K562 (cell line): ENCODE data around the gene SPATA3. TPM values are rescaled to one million over a fixed set of nuclear protein-coding genes. Genes with fewer than 3 reads are reported as not detected.

ENCODE experiments used
- ATAC-seq: fragments of 200-7000 bp; cut with Tn5 transposase; 3 replicates; pipeline ENCODE4 v1.9.1; 2020; ENCODE audit warnings: moderate library complexity
- BruUV-seq: library from RNA; stranded (reverse); fragments of 400-500 nt; replicated peaks from 2 replicates; lab custom pipeline; 2021; lab: Mats Ljungman, UMichigan
- CTCF ChIA-PET: fragments of 300-600 bp; formaldehyde crosslinking; extraction: SDS; loops from one replicate; lab custom pipeline; 2021; ENCODE audit warnings: low intra/inter-chr PET ratio; lab: Yijun Ruan, JAX
- POLR2A ChIA-PET: fragments of 300-600, 350-650 bp; sonication (Branson Sonifier 250); formaldehyde crosslinking; extraction: SDS; loops from one replicate; lab custom pipeline; 2021; ENCODE audit warnings: antibody characterized with exemption, inconsistent platforms; lab: Yijun Ruan, JAX
- DNase-seq, 4 experiments: peaks; one replicate each; pipeline versions ENCODE4 v3.0.0 to v3.0.0-alpha.2; 2011 to 2018; ENCODE audit warnings: low spot score in 3 of 4, mixed read lengths in 3 of 4; ENCODE audit errors: extremely low read depth in 1 of 4
- FAIRE-seq: peaks from 2 replicates; lab custom pipeline; 2011; peaks lifted over from hg19 to GRCh38; lab: Jason Lieb, UNC
- H2AFZ ChIP-seq: 2 replicates; pipeline ENCODE4 v1.6.0; 2011; ENCODE audit warnings: low read depth, low read length, control low read depth, inconsistent platforms
- H3K27ac ChIP-seq: fragments of 200-600 bp; 3 replicates; pipeline ENCODE4 v1.8.0; 2011; ENCODE audit warnings: low read depth, mild to moderate bottlenecking, control low read depth, inconsistent platforms, low read length, moderate library complexity, mixed read lengths; ENCODE audit errors: extremely low read depth
- H3K27me3 ChIP-seq, 2 experiments: fragments of 300-600 bp in 1 of 2; 2 replicates in 1 of 2; 3 replicates in 1 of 2; pipeline versions ENCODE4 v1.6.0 to v1.8.0; 2011; ENCODE audit warnings: inconsistent platforms in 2 of 2, low read length in 2 of 2, mild to moderate bottlenecking in 1 of 2, mixed read lengths in 1 of 2, moderate library complexity in 1 of 2; ENCODE audit not compliant: control insufficient read depth in 2 of 2, insufficient read depth in 2 of 2
- H3K36me3 ChIP-seq: fragments of 300-600 bp; 3 replicates; pipeline ENCODE4 v1.8.0; 2011; ENCODE audit warnings: mild to moderate bottlenecking, low read length, inconsistent platforms; ENCODE audit not compliant: control insufficient read depth, insufficient read depth
- H3K4me1 ChIP-seq, 2 experiments: fragments of 200-600 bp in 1 of 2; replicated peaks in 1 of 2; 2 replicates in 1 of 2; 3 replicates in 1 of 2; pipeline versions ENCODE4 v1.5.1 to v1.8.0; 2011; ENCODE audit warnings: inconsistent platforms in 2 of 2, low read length in 2 of 2, mild to moderate bottlenecking in 1 of 2, mixed read lengths in 1 of 2, moderate library complexity in 1 of 2; ENCODE audit not compliant: control insufficient read depth in 2 of 2, insufficient read depth in 2 of 2
- H3K4me2 ChIP-seq: 2 replicates; pipeline ENCODE4 v1.6.1; 2011; ENCODE audit warnings: low read length, control low read depth, inconsistent platforms, mixed read lengths; ENCODE audit not compliant: insufficient read depth
- H3K4me3 ChIP-seq: fragments of 200-600 bp; sonication (generic), shearing (Covaris generic); 2 replicates; pipeline ENCODE4 v1.5.1; 2016; ENCODE audit warnings: control low read depth, inconsistent platforms
- H3K79me2 ChIP-seq: fragments of 200-600 bp; 3 replicates; pipeline ENCODE4 v1.8.0; 2011; ENCODE audit warnings: low read length, inconsistent platforms; ENCODE audit not compliant: control insufficient read depth, insufficient read depth
- H3K9ac ChIP-seq, 2 experiments: 2 replicates each; pipeline versions ENCODE4 v1.6.0 to v1.6.1; 2011; ENCODE audit warnings: low read depth in 2 of 2, low read length in 2 of 2, control low read depth in 1 of 2, inconsistent platforms in 1 of 2, mild to moderate bottlenecking in 1 of 2, mixed read lengths in 1 of 2; ENCODE audit not compliant: insufficient read depth in 1 of 2
- H3K9me1 ChIP-seq: one replicate; pipeline ENCODE4 v1.6.0; 2011; ENCODE audit warnings: inconsistent platforms, mild to moderate bottlenecking, low read length, moderate library complexity; ENCODE audit not compliant: control insufficient read depth, insufficient read depth
- H3K9me3 ChIP-seq: replicated peaks from 2 replicates; pipeline ENCODE4 v1.5.1; 2011; ENCODE audit warnings: low read depth, low read length, inconsistent platforms; ENCODE audit not compliant: control insufficient read depth, insufficient read depth
- H4K20me1 ChIP-seq: replicated peaks from 2 replicates; pipeline ENCODE4 v1.6.1; 2011; ENCODE audit warnings: low read length, inconsistent platforms, mixed read lengths; ENCODE audit not compliant: control insufficient read depth, insufficient read depth
- ARID2 ChIP-seq: fragments of 450-650 bp; IDR thresholded peaks from 2 replicates; pipeline ENCODE4 v1.6.1; 2017; ENCODE audit warnings: antibody characterized with exemption, mild to moderate bottlenecking
- ATF7 ChIP-seq: fragments of 450-650 bp; IDR thresholded peaks from 2 replicates; pipeline ENCODE4 v1.7.1; 2014; ENCODE audit warnings: mild to moderate bottlenecking, moderate library complexity
- BRF1 ChIP-seq: IDR thresholded peaks from 3 replicates; pipeline ENCODE4 v1.6.1; 2011; ENCODE audit warnings: borderline replicate concordance, mild to moderate bottlenecking; ENCODE audit not compliant: insufficient read length; ENCODE audit errors: extremely low read depth
- CREB1 ChIP-seq, 2 experiments: sonication (generic) in 1 of 2; formaldehyde crosslinking in 1 of 2; IDR thresholded peaks; 2 replicates each; pipeline versions ENCODE4 v1.6.1 to v1.8.0; 2012 to 2022; ENCODE audit warnings: inconsistent platforms in 1 of 2, mild to moderate bottlenecking in 1 of 2, missing genetic modification reagents in 1 of 2, moderate library complexity in 1 of 2
- ELF2 ChIP-seq: fragments of 250-450 bp; sonication (Bioruptor Pico); IDR thresholded peaks from 2 replicates; pipeline ENCODE4 v1.5.0; 2021; ENCODE audit warnings: mild to moderate bottlenecking
- KHSRP ChIP-seq: fragments of 450-650 bp; IDR thresholded peaks from 2 replicates; pipeline ENCODE4 v1.6.1; 2017
- NFXL1 ChIP-seq: fragments of 450-650 bp; formaldehyde crosslinking; IDR thresholded peaks from 2 replicates; pipeline ENCODE4 v1.4.0; 2021; ENCODE audit warnings: mild to moderate bottlenecking
- NFYB ChIP-seq: IDR thresholded peaks from 2 replicates; pipeline ENCODE4 v1.6.1; 2011; ENCODE audit warnings: mild to moderate bottlenecking, moderate library complexity; ENCODE audit not compliant: insufficient read length; ENCODE audit errors: extremely low read depth
- PTRF ChIP-seq: fragments of 450-650 bp; IDR thresholded peaks from 2 replicates; pipeline ENCODE4 v1.6.1; 2016; ENCODE audit warnings: mild to moderate bottlenecking, missing genetic modification characterization, missing compliant biosample characterization
- ZFP30 ChIP-seq: fragments of 250-450 bp; sonication (Bioruptor Pico); IDR thresholded peaks from 2 replicates; pipeline ENCODE4 v1.8.0; 2022; ENCODE audit warnings: moderate library complexity, mild to moderate bottlenecking, inconsistent platforms, borderline replicate concordance
- ZNF76 ChIP-seq: fragments of 250-450 bp; sonication (Bioruptor Pico); IDR thresholded peaks from 2 replicates; pipeline ENCODE4 v1.4.0; 2020; ENCODE audit warnings: mild to moderate bottlenecking, moderate library complexity, borderline replicate concordance
- WGBS: fragments of 100-300 bp; shearing (Covaris generic); methylation state at CpG from one replicate; pipeline ENCODE4 v1.1.6; 2016; ENCODE audit warnings: low coverage, mixed read lengths; ENCODE audit not compliant: insufficient coverage; ENCODE audit errors: missing lambda C conversion rate; 5-methylcytosine and 5-hydroxymethylcytosine counted together
- in situ Hi-C: fragments of 300-500 bp; cut with MboI; formaldehyde crosslinking; loops from 4 replicates; pipeline ENCODE4 v1.15.0; 2018; ENCODE audit warnings: inconsistent platforms, mixed read lengths
- intact Hi-C: fragments of 100-400 bp; cut with micrococcal nuclease; formaldehyde crosslinking; loops from 2 replicates; pipeline ENCODE4 v1.14.2; 2022
- polyA plus RNA-seq, 8 experiments: library from polyadenylated mRNA; depleted of rRNA in 4 of 8; stranded (reverse) in 5 of 8; unstranded in 3 of 8; fragments of >200 nt; fragmentation: Nextera tagmentation in 2 of 8; fragmentation: Illumina TruSeq in 1 of 8; extraction: Ambion mirVana in 2 of 8; extraction: Trizol in 1 of 8; gene quantifications; 2 replicates each; pipeline versions ENCODE4 v1.2.1 to v1.2.3, GENCODE V29; 2011 to 2014; ENCODE audit warnings: inconsistent platforms in 1 of 8, missing spikeins in 1 of 8
- total RNA-seq, 7 experiments: library from RNA; depleted of rRNA in 6 of 7; stranded (reverse); fragments of >200 nt in 6 of 7; fragmentation: Illumina TruSeq in 2 of 7; extraction: Trizol in 2 of 7; gene quantifications; 2 replicates each; pipeline versions ENCODE4 v1.2.1 to v1.2.3, GENCODE V29; 2011 to 2021; ENCODE audit warnings: low replicate concordance in 1 of 7
- TF ChIP-seq, protein P1 (sequence below), 2 experiments: IDR thresholded peaks; 2 replicates each; pipeline ENCODE4 v1.6.1; 2012; ENCODE audit warnings: improper control_type of control experiment in 2 of 2, low read depth in 2 of 2, low read length in 2 of 2, borderline replicate concordance in 1 of 2
- TF ChIP-seq, protein P2 (sequence below), 2 experiments: fragments of 450-650 bp; IDR thresholded peaks; 2 replicates each; pipeline ENCODE4 v1.6.1; 2018; ENCODE audit warnings: mild to moderate bottlenecking in 2 of 2, low read depth in 1 of 2; ENCODE audit not compliant: partially characterized antibody in 2 of 2
- TF ChIP-seq, protein P3 (sequence below): sonication (generic); formaldehyde crosslinking; IDR thresholded peaks from 2 replicates; pipeline ENCODE4 v1.8.1; 2023; ENCODE audit warnings: mild to moderate bottlenecking, missing genetic modification reagents

SPATA3 gene
- total and polyA plus RNA-seq, 9 of the 15 experiments (the other 6 are each of a cell fraction or from before 2014, with no cell fraction given): not detected

DNA sequence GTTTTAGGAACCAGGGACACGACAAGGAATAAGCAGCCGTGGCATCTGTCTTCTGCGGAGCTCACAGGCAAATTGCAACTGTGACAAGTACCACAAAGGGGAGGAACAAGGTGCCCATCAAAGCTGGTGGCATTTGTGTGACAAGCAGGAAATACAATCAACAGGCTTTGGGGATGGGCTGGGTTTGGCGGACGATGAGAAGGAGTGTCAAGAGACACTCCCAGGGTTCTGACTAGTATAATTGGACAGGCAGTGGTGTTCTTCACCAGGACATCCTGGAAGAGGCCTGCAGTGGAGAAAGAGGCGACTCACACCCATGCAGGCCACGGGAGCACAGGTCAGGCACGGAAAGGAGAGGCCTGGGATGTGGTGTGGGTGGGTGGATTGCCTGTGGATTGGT is 14.2 kb upstream of the SPATA3 start:
- Histone ChIP-seq H3K9ac (no peak overlapping the region), H3K27ac (no peak overlapping the region), H2AFZ (no peak overlapping the region), H4K20me1 (no peaks in the 10 kb centered on the region), H3K4me1 (peaks cover under 1 to 1% of the 10 kb centered on the region in 2 experiments; a peak in 1 of 5 replicates), H3K27me3 (0 out of 5 replicates have a peak, but pooled peaks cover 0 to under 1% of the 10 kb centered on the region in 2 experiments), H3K4me3 (no peak overlapping the region), H3K9me1 (no peaks in the 10 kb centered on the region), H3K79me2 (no peaks in the 10 kb centered on the region), H3K36me3 (no peaks in the 10 kb centered on the region), H3K9me3 (no peaks in the 10 kb centered on the region), H3K4me2 (no peak overlapping the region)
- TF ChIP-seq ATF7: no peak
- no peak for TF ChIP-seq NFXL1 (CRISPR knock-in tag)
- TF ChIP-seq, protein P1, sequence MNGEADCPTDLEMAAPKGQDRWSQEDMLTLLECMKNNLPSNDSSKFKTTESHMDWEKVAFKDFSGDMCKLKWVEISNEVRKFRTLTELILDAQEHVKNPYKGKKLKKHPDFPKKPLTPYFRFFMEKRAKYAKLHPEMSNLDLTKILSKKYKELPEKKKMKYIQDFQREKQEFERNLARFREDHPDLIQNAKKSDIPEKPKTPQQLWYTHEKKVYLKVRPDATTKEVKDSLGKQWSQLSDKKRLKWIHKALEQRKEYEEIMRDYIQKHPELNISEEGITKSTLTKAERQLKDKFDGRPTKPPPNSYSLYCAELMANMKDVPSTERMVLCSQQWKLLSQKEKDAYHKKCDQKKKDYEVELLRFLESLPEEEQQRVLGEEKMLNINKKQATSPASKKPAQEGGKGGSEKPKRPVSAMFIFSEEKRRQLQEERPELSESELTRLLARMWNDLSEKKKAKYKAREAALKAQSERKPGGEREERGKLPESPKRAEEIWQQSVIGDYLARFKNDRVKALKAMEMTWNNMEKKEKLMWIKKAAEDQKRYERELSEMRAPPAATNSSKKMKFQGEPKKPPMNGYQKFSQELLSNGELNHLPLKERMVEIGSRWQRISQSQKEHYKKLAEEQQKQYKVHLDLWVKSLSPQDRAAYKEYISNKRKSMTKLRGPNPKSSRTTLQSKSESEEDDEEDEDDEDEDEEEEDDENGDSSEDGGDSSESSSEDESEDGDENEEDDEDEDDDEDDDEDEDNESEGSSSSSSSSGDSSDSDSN (IDR thresholded peaks at IDR 0.05; ENCODE audit: borderline replicate concordance in 1 of 2, low read depth in 2 of 2, low read length in 2 of 2): no peak
- TF ChIP-seq, protein P2, sequence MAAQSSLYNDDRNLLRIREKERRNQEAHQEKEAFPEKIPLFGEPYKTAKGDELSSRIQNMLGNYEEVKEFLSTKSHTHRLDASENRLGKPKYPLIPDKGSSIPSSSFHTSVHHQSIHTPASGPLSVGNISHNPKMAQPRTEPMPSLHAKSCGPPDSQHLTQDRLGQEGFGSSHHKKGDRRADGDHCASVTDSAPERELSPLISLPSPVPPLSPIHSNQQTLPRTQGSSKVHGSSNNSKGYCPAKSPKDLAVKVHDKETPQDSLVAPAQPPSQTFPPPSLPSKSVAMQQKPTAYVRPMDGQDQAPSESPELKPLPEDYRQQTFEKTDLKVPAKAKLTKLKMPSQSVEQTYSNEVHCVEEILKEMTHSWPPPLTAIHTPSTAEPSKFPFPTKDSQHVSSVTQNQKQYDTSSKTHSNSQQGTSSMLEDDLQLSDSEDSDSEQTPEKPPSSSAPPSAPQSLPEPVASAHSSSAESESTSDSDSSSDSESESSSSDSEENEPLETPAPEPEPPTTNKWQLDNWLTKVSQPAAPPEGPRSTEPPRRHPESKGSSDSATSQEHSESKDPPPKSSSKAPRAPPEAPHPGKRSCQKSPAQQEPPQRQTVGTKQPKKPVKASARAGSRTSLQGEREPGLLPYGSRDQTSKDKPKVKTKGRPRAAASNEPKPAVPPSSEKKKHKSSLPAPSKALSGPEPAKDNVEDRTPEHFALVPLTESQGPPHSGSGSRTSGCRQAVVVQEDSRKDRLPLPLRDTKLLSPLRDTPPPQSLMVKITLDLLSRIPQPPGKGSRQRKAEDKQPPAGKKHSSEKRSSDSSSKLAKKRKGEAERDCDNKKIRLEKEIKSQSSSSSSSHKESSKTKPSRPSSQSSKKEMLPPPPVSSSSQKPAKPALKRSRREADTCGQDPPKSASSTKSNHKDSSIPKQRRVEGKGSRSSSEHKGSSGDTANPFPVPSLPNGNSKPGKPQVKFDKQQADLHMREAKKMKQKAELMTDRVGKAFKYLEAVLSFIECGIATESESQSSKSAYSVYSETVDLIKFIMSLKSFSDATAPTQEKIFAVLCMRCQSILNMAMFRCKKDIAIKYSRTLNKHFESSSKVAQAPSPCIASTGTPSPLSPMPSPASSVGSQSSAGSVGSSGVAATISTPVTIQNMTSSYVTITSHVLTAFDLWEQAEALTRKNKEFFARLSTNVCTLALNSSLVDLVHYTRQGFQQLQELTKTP (IDR thresholded peaks at IDR 0.05; ENCODE audit: low read depth in 1 of 2, partially characterized antibody in 2 of 2): no peak
- TF ChIP-seq CREB1 (IDR thresholded peaks at IDR 0.05): no peak
- no peak for TF ChIP-seq CREB1 (CRISPR knock-in tag; IDR thresholded peaks at IDR 0.05)
- no peak for TF ChIP-seq ELF2
- no peak for TF ChIP-seq BRF1
- TF ChIP-seq ZFP30 (CRISPR knock-in tag): no peak
- TF ChIP-seq PTRF (tag): no peak
- TF ChIP-seq KHSRP: no peak
- TF ChIP-seq ARID2: no peak
- TF ChIP-seq, protein P3, sequence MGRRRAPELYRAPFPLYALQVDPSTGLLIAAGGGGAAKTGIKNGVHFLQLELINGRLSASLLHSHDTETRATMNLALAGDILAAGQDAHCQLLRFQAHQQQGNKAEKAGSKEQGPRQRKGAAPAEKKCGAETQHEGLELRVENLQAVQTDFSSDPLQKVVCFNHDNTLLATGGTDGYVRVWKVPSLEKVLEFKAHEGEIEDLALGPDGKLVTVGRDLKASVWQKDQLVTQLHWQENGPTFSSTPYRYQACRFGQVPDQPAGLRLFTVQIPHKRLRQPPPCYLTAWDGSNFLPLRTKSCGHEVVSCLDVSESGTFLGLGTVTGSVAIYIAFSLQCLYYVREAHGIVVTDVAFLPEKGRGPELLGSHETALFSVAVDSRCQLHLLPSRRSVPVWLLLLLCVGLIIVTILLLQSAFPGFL (CRISPR knock-in tag): no peak
- TF ChIP-seq NFYB: no peak
- no peak for TF ChIP-seq ZNF76
- BruUV-seq: no TSS peak
- no peak for FAIRE-seq
- WGBS: 10% methylated on average over 5 of the region's 8 CpGs
- intact Hi-C loops (no loop called here), in situ Hi-C loops (loop anchor here (10.0 kb wide), 1 partner anchor 157 kb away; no protein-coding TSS in a partner anchor)
- ATAC-seq: no peak
- no peak for DNase-seq
- ChIA-PET CTCF (no interaction called here), POLR2A (interaction anchor here (0.6 to 1.1 kb wide), 2 partner anchors 9 to 471 kb away, joined by 3 to 4 read pairs; no protein-coding TSS in a partner anchor)
